Urinary bladder (tissue), 4 donors: ENCODE results near the gene TADA2B. TPM values are rescaled to one million over a fixed set of nuclear protein-coding genes. Genes with fewer than 3 reads are reported as not detected.

ENCODE experiments used
- DNase-seq: peaks from one replicate; pipeline ENCODE4 v3.0.0-alpha.2; 2015; ENCODE audit errors: extremely low spot score
- H3K27ac ChIP-seq: one replicate; pipeline ENCODE4 v1.5.1; 2013; ENCODE audit warnings: low read depth, mild to moderate bottlenecking, moderate library complexity
- H3K36me3 ChIP-seq: one replicate; pipeline ENCODE4 v1.6.1; 2013; ENCODE audit warnings: mild to moderate bottlenecking, moderate library complexity; ENCODE audit not compliant: insufficient read depth
- H3K4me1 ChIP-seq: one replicate; pipeline ENCODE4 v1.6.1; 2013; ENCODE audit warnings: mild to moderate bottlenecking, moderate library complexity; ENCODE audit not compliant: insufficient read depth
- H3K4me3 ChIP-seq: one replicate; pipeline ENCODE4 v1.5.1; 2013; ENCODE audit warnings: low read depth, low read length
- WGBS: extraction: QIAGEN DNeasy Blood & Tissue Kit; methylation state at CpG from one replicate; pipeline ENCODE4 v1.1.7; 2013; 5-methylcytosine and 5-hydroxymethylcytosine counted together
- polyA plus RNA-seq: library from polyadenylated mRNA; stranded (reverse); fragments of 200-250 nt; gene quantifications from one replicate; pipeline ENCODE4 v1.2.3, GENCODE V29; 2013
- total RNA-seq: library from RNA; depleted of rRNA; stranded (reverse); fragments of >200 nt; gene quantifications from one replicate; pipeline ENCODE4 v1.2.3, GENCODE V29; 2014
- donor health status: healthy with polysubstance abuse.
- donor health status: healthy.

The TADA2B gene
- total and polyA plus RNA-seq, 2 donors: 12.7 to 23.5 TPM

DNA sequence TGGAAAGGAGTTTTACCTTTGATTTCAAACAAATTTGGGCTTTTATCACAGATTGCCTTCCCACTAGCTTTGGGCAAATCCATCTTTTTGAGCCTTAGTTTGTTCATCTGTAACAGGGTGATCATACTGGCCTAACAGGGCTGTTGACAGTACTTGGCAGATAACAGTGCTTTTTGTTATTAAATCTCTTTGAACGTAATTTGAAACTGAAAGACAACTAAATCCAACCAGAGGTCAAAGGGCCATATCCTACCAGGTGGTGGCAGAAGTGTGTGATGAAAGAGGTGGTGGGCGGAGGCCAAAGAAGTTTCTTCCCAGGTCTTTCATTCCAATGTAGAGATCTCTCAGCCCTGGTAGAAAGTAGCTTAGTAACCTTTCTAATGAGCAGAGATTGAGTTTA lies 35.2 kb upstream of the TADA2B start:
- no peaks in the 10 kb centered on the region for H3K4me1 ChIP-seq
- DNase-seq: no peak
- 65% methylated on average over 2 of the region's 2 CpGs for WGBS
- no peaks in the 10 kb centered on the region for H3K36me3 ChIP-seq
- no peak overlapping the region for H3K27ac ChIP-seq
- H3K4me3 ChIP-seq: no peak overlapping the region

DNA sequence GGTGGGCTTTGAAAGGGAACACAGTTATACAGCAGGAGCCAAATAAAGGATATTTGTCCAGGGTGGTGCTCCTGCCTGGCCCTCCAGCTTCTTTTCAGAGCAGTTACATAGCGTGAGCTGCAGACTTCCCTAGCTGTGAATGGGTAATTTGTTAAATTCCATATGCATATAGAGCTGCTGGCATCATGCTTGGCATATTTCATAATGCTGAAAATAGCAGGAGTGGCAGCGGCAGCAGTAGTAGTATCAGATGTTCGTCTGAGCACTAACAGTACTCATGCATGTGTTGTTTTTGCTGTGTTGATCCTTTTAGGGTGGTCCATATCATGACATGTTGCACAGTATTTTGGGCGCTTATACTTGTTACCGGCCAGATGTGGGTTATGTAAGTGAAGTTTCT lies 33.6 kb upstream of the TADA2B start:
- Histone ChIP-seq H3K27ac (no peak overlapping the region), H3K36me3 (peaks cover under 1% of the 10 kb centered on the region), H3K4me1 (no peaks in the 10 kb centered on the region), H3K4me3 (no peak overlapping the region)
- WGBS: 88% methylated on average over 5 of the region's 5 CpGs
- DNase-seq: no peak

DNA sequence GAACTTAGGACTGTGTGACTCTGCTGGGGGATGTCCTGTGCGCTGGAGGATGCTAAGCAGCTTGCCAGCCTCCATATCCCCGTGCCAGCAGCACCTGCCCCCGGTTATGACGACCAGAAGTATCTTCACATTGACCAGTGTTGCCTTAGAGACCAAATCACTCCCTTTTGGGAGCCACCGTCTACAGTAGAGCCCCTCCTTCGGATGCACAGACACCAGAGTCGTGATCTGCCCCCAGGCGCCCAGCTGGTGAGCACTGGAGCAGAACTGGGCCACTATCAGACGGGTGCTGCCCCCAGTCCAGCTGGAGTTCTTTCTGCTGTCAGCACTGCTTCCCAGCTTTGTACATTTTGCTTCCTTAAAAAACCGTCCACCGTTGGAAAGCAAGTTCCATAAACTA lies 30.0 kb upstream of the TADA2B start:
- H3K4me1 ChIP-seq: no peaks in the 10 kb centered on the region
- no peak for DNase-seq
- H3K4me3 ChIP-seq: no peak overlapping the region
- H3K36me3 ChIP-seq: peaks cover 2% of the 10 kb centered on the region
- H3K27ac ChIP-seq: no peak overlapping the region
- 86% methylated on average over 11 of the region's 11 CpGs for WGBS

DNA sequence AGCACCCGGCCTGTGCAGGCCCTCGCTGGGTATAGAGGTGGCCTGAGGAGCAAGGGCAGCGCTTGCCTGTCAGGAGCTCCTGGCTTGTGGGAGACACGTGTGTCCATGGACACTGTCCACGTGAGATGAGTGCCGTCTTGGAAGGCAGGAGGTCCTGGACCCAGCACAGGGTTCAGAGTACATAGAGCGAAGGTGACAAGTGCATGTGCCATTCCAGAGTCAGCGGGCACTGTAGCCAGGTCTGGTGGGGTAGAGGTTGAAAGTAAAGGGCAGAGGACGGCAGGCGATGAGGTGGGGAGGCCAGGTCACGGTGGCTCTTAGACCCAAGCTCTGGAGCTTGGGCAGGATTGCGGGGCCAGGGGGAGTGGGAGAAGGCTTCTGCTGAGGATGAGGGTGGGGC lies 28.4 kb upstream of the TADA2B start:
- WGBS: 96% methylated on average over 12 of the region's 12 CpGs
- no peak for DNase-seq
- no peak overlapping the region for H3K27ac ChIP-seq
- H3K36me3 ChIP-seq: peaks cover 2% of the 10 kb centered on the region
- no peaks in the 10 kb centered on the region for H3K4me1 ChIP-seq
- H3K4me3 ChIP-seq: no peak overlapping the region

DNA sequence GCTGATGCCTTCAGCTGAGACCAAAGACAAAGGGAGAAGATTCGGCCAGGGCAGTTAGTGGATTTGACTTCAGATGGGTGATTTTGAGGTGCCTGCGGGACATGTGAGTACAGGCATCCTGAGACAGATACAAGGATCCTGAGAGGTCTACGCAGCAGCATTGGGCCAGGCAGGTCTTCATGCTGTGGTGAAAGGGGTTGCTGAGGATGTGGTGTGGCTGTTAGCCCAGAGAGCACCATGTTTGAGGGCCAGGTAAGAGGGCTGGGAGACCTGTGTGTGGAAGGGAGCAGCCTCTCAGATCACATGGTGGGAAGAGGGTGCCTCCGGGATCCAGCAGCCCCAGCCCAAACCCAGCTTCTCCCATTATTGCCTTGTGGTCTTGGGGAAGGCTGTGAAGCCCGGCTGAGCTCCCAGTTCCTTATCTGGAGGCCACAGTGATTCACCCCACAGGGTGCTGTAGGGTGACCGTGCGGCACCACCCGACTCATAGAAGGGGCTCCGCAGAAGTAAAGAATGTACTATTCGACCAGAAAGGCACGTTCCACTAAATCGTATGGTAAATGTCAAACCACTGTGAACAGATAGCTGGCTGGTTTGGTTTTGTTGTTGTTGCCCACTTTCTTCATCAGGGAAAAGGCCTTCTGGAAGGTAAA lies 27.7 kb upstream of the TADA2B start:
- no peak overlapping the region for H3K27ac ChIP-seq
- WGBS: 89% methylated on average over 12 of the region's 12 CpGs

DNA sequence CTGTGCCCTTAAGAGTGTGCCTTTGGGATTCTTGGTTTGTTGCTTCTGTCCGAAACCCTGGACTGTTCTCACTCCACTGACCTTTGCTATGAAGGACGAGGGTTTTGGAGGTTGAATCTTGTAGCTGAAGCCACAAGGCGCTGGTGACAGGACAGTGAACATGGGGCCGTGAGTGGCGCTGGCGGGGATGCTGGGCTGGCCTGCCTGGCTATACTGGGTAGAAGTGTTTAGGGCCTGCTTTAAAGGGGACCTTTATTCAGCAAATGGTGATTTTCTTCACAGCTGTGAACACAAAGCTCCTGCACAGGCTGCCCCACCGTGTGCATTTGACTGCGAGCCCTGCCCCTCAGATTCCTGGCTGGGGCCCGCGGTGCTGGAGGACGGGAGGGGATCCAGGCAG lies 27.1 kb upstream of the TADA2B start:
- no peak for DNase-seq
- Histone ChIP-seq H3K27ac (no peak overlapping the region), H3K36me3 (peaks cover 2% of the 10 kb centered on the region), H3K4me3 (no peak overlapping the region), H3K4me1 (no peaks in the 10 kb centered on the region)
- WGBS: 77% methylated on average over 11 of the region's 11 CpGs

More for the DNA sequence above, 27.7 kb upstream of the TADA2B start:
- Histone ChIP-seq H3K4me3 (no peak overlapping the region), H3K4me1 (no peaks in the 10 kb centered on the region), H3K36me3 (peaks cover 2% of the 10 kb centered on the region)
- DNase-seq: no peak

DNA sequence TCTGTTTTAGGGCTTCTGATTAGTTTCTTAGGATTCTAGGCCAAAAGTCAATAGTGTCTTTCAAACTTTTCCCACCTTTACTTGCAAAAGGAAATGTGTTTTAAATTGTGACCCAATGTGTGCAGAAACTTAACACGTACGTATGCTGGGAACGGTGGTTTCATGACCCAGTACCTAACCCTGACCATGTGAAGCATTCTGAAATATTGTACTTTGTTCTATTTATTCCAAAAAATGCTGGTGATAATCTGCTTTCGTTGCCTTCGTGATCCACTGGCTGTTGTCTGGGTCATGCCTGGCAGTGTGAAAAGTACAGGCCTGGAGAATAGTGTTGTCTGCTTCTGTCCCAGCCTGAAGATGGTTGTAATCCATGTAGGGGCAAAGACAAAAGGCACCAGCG lies 26.7 kb upstream of the TADA2B start:
- no peak for DNase-seq
- WGBS: 92% methylated on average over 6 of the region's 6 CpGs
- Histone ChIP-seq H3K4me1 (no peaks in the 10 kb centered on the region), H3K27ac (no peak overlapping the region), H3K36me3 (peaks cover 2% of the 10 kb centered on the region), H3K4me3 (no peak overlapping the region)

DNA sequence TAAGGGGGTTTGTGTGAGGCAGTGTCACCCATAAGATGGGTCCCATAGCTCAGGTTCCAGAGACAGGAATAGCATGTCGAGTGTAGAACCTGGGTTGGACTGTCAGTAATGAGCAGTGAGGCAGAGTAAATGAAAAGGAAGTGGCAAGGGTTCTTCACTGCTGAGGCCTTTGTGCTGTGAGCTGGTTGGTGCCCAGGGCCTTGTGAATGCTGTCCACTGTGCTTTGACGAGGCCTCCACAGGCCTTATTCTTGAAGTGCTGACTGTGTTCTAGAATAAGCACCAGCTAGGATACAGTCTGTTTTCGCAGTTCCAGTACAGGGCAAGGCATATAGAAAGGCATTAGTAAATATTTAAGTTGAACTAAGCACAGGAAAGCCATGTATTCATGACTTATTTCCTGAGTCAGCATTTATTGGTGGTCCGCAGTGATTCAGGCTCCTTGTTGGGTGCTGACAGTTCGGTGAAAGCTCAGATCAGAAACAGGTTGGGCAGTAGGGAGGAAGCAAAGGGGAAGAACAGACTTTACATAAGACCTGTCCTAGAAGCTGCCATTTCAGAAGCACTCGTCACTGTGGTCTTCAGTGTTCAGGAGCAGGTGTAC lies 25.6 kb upstream of the TADA2B start:
- DNase-seq: no peak

DNA sequence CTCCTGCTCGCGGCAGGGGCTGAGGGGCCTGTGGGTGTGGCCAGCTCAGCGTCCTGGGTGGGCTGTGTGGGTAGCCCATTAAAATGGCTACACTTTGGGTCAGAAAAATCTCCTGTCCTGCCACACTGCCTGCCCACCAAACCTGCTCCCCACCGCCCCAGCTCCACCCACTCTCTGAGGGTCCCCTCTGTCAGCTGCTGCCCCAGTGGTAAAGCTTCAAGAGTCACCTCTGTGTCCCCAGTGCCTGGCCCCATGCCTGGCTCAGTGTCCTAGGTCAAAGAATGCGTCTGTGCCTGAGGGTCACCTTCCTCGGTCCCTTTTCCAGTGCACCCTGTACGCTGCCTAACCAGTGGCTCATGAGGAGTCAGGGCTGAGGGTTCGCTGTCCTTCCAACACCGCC lies 24.9 kb upstream of the TADA2B start:
- H3K36me3 ChIP-seq: peaks cover 2% of the 10 kb centered on the region
- H3K4me1 ChIP-seq: no peaks in the 10 kb centered on the region
- no peak overlapping the region for H3K27ac ChIP-seq
- no peak overlapping the region for H3K4me3 ChIP-seq
- no peak for DNase-seq
- 91% methylated on average over 9 of the region's 9 CpGs for WGBS

More for the DNA sequence above, 25.6 kb upstream of the TADA2B start:
- WGBS: 83% methylated on average over 6 of the region's 6 CpGs
- Histone ChIP-seq H3K4me3 (no peak overlapping the region), H3K4me1 (no peaks in the 10 kb centered on the region), H3K36me3 (peaks cover 2% of the 10 kb centered on the region), H3K27ac (no peak overlapping the region)

DNA sequence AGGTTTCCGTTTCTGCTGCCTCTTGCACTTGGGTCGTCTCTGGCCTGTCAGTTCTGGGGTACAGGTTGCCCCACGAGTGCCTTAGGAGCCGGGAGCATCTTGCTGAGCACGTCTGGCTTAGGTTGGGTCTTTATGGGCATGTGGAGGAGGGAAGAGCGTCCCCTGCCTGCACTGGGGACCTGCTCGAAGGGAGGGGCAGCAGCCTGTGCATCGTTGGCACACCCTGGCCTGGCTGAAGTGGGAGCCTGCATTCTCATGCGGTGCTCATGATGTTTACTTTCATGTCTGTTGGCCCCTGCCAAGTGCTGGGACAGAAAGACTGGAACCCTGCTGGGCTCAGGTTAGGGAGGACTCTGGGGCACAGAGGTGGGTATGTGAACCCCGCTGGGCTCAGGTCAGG lies 23.8 kb upstream of the TADA2B start:
- WGBS: 88% methylated on average over 10 of the region's 10 CpGs
- Histone ChIP-seq H3K36me3 (peaks cover 2% of the 10 kb centered on the region), H3K4me3 (no peak overlapping the region), H3K27ac (no peak overlapping the region), H3K4me1 (no peaks in the 10 kb centered on the region)
- no peak for DNase-seq

DNA sequence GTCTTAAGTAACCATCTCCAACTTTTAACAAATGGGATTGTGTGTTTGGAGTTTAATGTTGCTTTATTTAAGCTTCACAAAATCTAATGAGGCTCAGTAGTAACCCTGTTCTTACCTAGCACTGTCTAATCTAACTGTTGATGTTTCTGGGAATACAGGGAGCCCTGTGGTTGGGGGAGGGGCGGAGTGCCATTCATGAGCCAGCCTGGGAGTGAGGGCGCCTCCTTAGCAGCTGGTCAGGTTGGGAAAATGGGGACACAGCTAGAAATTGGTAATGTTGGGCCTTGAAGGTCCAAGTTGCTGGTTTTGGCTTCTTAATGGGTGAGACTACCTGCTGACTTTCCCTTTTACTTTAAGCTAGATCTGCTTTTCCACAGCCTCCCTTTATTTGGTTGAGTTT lies 22.9 kb upstream of the TADA2B start:
- 95% methylated on average over 2 of the region's 2 CpGs for WGBS
- no peak overlapping the region for H3K27ac ChIP-seq
- H3K36me3 ChIP-seq: no peaks in the 10 kb centered on the region
- no peak overlapping the region for H3K4me3 ChIP-seq
- no peaks in the 10 kb centered on the region for H3K4me1 ChIP-seq
- no peak for DNase-seq

DNA sequence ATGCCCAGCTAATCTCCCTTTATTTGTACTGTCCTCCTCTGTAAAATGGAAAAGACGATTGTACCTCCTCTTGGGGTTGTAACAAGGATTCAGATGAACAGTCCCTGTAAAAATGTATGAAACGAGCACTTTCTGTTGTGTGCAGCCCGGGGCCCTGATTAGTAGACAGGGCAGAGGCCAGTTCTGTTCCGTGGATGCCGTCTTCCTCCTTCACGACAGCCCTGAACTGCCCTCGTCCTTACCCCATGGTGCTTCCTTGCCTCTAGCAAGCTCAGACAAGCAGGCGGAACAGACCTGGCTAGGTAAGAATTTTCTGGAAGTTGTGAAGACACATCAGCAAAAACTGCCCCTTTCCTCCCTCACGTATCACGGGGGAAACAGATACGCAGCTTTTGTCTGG lies 22.3 kb upstream of the TADA2B start:
- 90% methylated on average over 11 of the region's 11 CpGs for WGBS
- no peak for DNase-seq
- Histone ChIP-seq H3K27ac (no peak overlapping the region), H3K36me3 (no peaks in the 10 kb centered on the region), H3K4me1 (no peaks in the 10 kb centered on the region), H3K4me3 (no peak overlapping the region)

DNA sequence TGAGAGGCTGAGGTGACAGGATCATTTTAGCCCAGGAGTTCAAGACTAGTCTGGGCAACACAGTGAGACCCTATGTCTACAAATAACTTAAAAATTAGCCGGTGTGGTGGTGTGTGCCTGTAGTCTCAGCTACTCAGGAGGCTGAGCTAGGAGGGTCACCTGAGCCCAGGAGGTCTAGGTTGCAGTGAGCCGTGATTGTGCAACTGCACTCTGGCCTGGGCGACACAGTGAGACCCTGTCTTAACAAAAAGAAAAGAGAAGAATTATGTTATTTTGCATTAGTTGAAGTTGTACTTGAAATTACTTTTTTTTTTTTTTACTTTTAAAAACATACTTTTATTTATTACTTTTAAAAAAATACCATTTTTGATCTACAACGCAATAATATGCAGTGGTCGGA lies 21.8 kb upstream of the TADA2B start:
- Histone ChIP-seq H3K4me3 (no peak overlapping the region), H3K36me3 (no peaks in the 10 kb centered on the region), H3K4me1 (no peaks in the 10 kb centered on the region), H3K27ac (no peak overlapping the region)
- WGBS: 76% methylated on average over 5 of the region's 5 CpGs
- DNase-seq: no peak

DNA sequence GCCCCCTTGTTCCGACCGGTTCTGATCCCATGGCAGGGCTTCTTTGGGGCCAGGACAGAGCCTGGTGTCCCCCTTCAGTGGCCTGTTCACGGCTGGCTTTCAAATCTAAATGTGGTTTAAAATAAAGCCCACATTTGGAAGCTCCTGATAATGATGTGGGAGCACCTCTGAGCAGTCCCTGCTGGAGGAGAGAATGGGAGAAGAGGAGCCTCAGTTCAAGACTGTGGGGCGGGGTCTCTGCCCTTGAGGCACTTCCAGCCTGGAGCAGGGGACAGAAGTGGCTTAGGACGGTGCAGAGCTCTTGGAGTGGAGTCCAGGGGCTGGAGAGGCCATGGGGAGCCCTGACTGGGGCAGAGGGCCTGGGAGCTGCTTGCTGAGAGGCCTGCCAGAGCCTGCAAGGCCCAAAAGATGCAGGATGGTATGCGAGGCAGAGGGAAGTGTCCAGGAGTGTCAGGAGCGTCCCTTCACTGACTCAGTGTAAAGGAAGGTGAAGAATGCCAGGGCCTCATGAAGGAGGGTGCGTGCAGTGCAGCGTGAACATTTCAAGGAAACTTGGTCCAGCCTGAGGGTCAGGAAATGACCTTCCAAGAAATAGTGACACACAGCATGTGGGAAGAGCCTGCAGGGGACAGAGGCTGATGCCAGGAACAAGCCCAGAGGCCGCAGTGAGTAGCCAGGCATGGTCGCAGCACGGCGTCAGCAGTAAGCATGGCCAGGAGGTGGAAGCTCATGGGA lies 21.1 kb upstream of the TADA2B start:
- DNase-seq: no peak
- H3K36me3 ChIP-seq: no peaks in the 10 kb centered on the region
- no peak overlapping the region for H3K27ac ChIP-seq
- H3K4me1 ChIP-seq: no peaks in the 10 kb centered on the region
- 87% methylated on average over 13 of the region's 13 CpGs for WGBS
- no peak overlapping the region for H3K4me3 ChIP-seq
